IMR-90 (cell line): ENCODE results near the gene SLC41A1. TPM values are rescaled to one million over a fixed set of nuclear protein-coding genes. Genes with fewer than 3 reads are reported as not detected.

Source experiments
- ATAC-seq: fragments of 200-7000 bp; cut with Tn5 transposase; 2 replicates; pipeline ENCODE4 v1.9.1; 2020; ENCODE audit warnings: low read depth, mild to moderate bottlenecking, moderate library complexity
- BruUV-seq: library from RNA; stranded (reverse); fragments of 400-500 nt; replicated peaks from 2 replicates; lab custom pipeline; 2021; lab: Mats Ljungman, UMichigan
- CTCF ChIA-PET: fragments of 300-600 bp; formaldehyde crosslinking; extraction: SDS; loops from one replicate; lab custom pipeline; 2021; ENCODE audit warnings: antibody characterized with exemption; lab: Yijun Ruan, JAX
- POLR2A ChIA-PET: fragments of 300-600 bp; sonication (Branson Sonifier 250); formaldehyde crosslinking; loops from one replicate; lab custom pipeline; 2022; ENCODE audit warnings: antibody characterized with exemption; ENCODE audit not compliant: unreplicated experiment; lab: Charles Lee
- DNase-seq: peaks from one replicate; pipeline ENCODE4 v3.0.0; 2013
- H2AFZ ChIP-seq: replicated peaks from 2 replicates; pipeline ENCODE3; 2013; ENCODE audit warnings: low read length, mild to moderate bottlenecking; ENCODE audit not compliant: poor library complexity
- H2AK5ac ChIP-seq: 2 replicates; pipeline ENCODE4 v1.6.1; 2013; ENCODE audit warnings: low read depth, low read length, inconsistent platforms
- H2AK9ac ChIP-seq: replicated peaks from 2 replicates; pipeline ENCODE3; 2013; ENCODE audit warnings: mild to moderate bottlenecking, low read depth, low read length, moderate library complexity; ENCODE audit not compliant: poor library complexity
- H2BK120ac ChIP-seq: 2 replicates; pipeline ENCODE4 v1.6.1; 2013; ENCODE audit warnings: low read depth, low read length, inconsistent platforms
- H2BK15ac ChIP-seq: 3 replicates; pipeline ENCODE4 v1.6.1; 2013; ENCODE audit warnings: low read depth, low read length, inconsistent platforms
- H2BK20ac ChIP-seq: 2 replicates; pipeline ENCODE4 v1.6.1; 2013; ENCODE audit warnings: low read depth, mild to moderate bottlenecking, inconsistent platforms, low read length, moderate library complexity
- H2BK5ac ChIP-seq: 2 replicates; pipeline ENCODE4 v1.6.1; 2013; ENCODE audit warnings: mild to moderate bottlenecking, low read depth, low read length, inconsistent platforms; ENCODE audit not compliant: poor library complexity, severe bottlenecking
- H3K14ac ChIP-seq: replicated peaks from 2 replicates; pipeline ENCODE4 v1.6.1; 2013; ENCODE audit warnings: low read depth, low read length, inconsistent platforms
- H3K18ac ChIP-seq: 2 replicates; pipeline ENCODE4 v1.6.1; 2013; ENCODE audit warnings: low read depth, low read length, control low read depth
- H3K23ac ChIP-seq: 2 replicates; pipeline ENCODE4 v1.6.1; 2013; ENCODE audit warnings: low read depth, low read length, inconsistent platforms
- H3K27ac ChIP-seq: 2 replicates; pipeline ENCODE4 v1.5.1; 2013; ENCODE audit warnings: mild to moderate bottlenecking, control low read depth, low read length; ENCODE audit not compliant: insufficient read depth
- H3K27me3 ChIP-seq: 2 replicates; pipeline ENCODE4 v1.6.1; 2013; ENCODE audit warnings: low read length; ENCODE audit not compliant: control insufficient read depth, insufficient read depth
- H3K36me3 ChIP-seq: 2 replicates; pipeline ENCODE4 v1.6.1; 2013; ENCODE audit warnings: low read length, mixed read lengths; ENCODE audit not compliant: control insufficient read depth, insufficient read depth
- H3K4ac ChIP-seq: 2 replicates; pipeline ENCODE4 v1.6.1; 2013; ENCODE audit warnings: low read depth, low read length, inconsistent platforms
- H3K4me1 ChIP-seq: 2 replicates; pipeline ENCODE4 v1.6.1; 2013; ENCODE audit warnings: low read length, mixed read lengths; ENCODE audit not compliant: control insufficient read depth, insufficient read depth
- H3K4me2 ChIP-seq: 2 replicates; pipeline ENCODE4 v1.6.1; 2013; ENCODE audit warnings: low read depth, mild to moderate bottlenecking, control low read depth, low read length, moderate library complexity
- H3K4me3 ChIP-seq: 2 replicates; pipeline ENCODE4 v1.5.1; 2013; ENCODE audit warnings: low read depth, mild to moderate bottlenecking, control low read depth, low read length, moderate library complexity; ENCODE audit not compliant: insufficient read depth
- H3K56ac ChIP-seq: 2 replicates; pipeline ENCODE4 v1.6.1; 2013; ENCODE audit warnings: low read length, inconsistent platforms; ENCODE audit not compliant: insufficient read depth; ENCODE audit errors: extremely low read depth
- H3K79me1 ChIP-seq, 2 experiments: 2 replicates each; pipeline ENCODE4 v1.6.1; 2013; ENCODE audit warnings: low read length in 2 of 2, inconsistent platforms in 1 of 2, low read depth in 1 of 2
- H3K9ac ChIP-seq: 2 replicates; pipeline ENCODE4 v1.6.1; 2013; ENCODE audit warnings: low read depth, low read length, control low read depth
- H3K9me1 ChIP-seq: 2 replicates; pipeline ENCODE4 v1.6.1; 2013; ENCODE audit warnings: low read length, inconsistent platforms; ENCODE audit not compliant: insufficient read depth
- H3K9me3 ChIP-seq: 2 replicates; pipeline ENCODE4 v1.6.1; 2013; ENCODE audit warnings: low read length; ENCODE audit not compliant: control insufficient read depth, insufficient read depth
- H4K20me1 ChIP-seq: 2 replicates; pipeline ENCODE4 v1.6.1; 2013; ENCODE audit warnings: low read length, inconsistent platforms; ENCODE audit not compliant: insufficient read depth
- H4K5ac ChIP-seq: 2 replicates; pipeline ENCODE4 v1.6.1; 2013; ENCODE audit warnings: mild to moderate bottlenecking, low read depth, low read length, control low read depth
- H4K8ac ChIP-seq, 2 experiments: 2 replicates each; pipeline ENCODE4 v1.6.1; 2013; ENCODE audit warnings: low read depth in 2 of 2, low read length in 2 of 2, control low read depth in 1 of 2, inconsistent platforms in 1 of 2
- H4K91ac ChIP-seq: 2 replicates; pipeline ENCODE4 v1.6.1; 2013; ENCODE audit warnings: low read depth, low read length, inconsistent platforms; ENCODE audit not compliant: insufficient read depth
- BHLHE40 ChIP-seq: fragments of 150-350 bp; IDR thresholded peaks from 2 replicates; pipeline ENCODE4 v1.6.1; 2016; ENCODE audit warnings: mild to moderate bottlenecking, low read depth, low read length
- CEBPB ChIP-seq: IDR thresholded peaks from 2 replicates; pipeline ENCODE4 v1.6.1; 2012; ENCODE audit warnings: low read depth, low read length, improper control_type of control experiment
- CHD1 ChIP-seq: IDR thresholded peaks from 2 replicates; pipeline ENCODE4 v1.6.1; 2012; ENCODE audit warnings: low read depth, low read length, improper control_type of control experiment
- FOS ChIP-seq: fragments of 150-350 bp; IDR thresholded peaks from 2 replicates; pipeline ENCODE4 v1.6.1; 2016; ENCODE audit warnings: low read depth, low read length
- MAFK ChIP-seq: IDR thresholded peaks from 2 replicates; pipeline ENCODE4 v1.6.1; 2012; ENCODE audit warnings: low read depth, low read length, improper control_type of control experiment
- MAZ ChIP-seq: IDR thresholded peaks from 2 replicates; pipeline ENCODE4 v1.6.1; 2012; ENCODE audit warnings: low read depth, mild to moderate bottlenecking, low read length, improper control_type of control experiment, moderate library complexity, borderline replicate concordance
- MXI1 ChIP-seq: IDR thresholded peaks from 2 replicates; pipeline ENCODE4 v1.6.1; 2012; ENCODE audit warnings: low read depth, mild to moderate bottlenecking, low read length, moderate library complexity, borderline replicate concordance
- NFE2L2 ChIP-seq: fragments of 150-350 bp; IDR thresholded peaks from 2 replicates; pipeline ENCODE4 v1.6.1; 2016; ENCODE audit warnings: low read depth, mild to moderate bottlenecking, low read length
- POLR2A ChIP-seq: IDR thresholded peaks from 2 replicates; pipeline ENCODE4 v1.6.1; 2012; ENCODE audit warnings: mild to moderate bottlenecking, low read depth, low read length
- RAD21 ChIP-seq: IDR thresholded peaks from 2 replicates; pipeline ENCODE4 v1.6.1; 2012; ENCODE audit warnings: low read length, improper control_type of control experiment
- RCOR1 ChIP-seq: IDR thresholded peaks from 2 replicates; pipeline ENCODE4 v1.6.1; 2012; ENCODE audit warnings: mild to moderate bottlenecking, low read length, improper control_type of control experiment; ENCODE audit not compliant: insufficient replicate concordance
- RFX5 ChIP-seq: IDR thresholded peaks from 2 replicates; pipeline ENCODE4 v1.8.0; 2012; ENCODE audit warnings: low read depth, mild to moderate bottlenecking, low read length, moderate library complexity
- SMC3 ChIP-seq: fragments of 150-350 bp; IDR thresholded peaks from 2 replicates; pipeline ENCODE4 v1.6.1; 2016; ENCODE audit warnings: low read depth, mild to moderate bottlenecking, antibody characterized with exemption, low read length, moderate library complexity
- USF2 ChIP-seq: fragments of 150-350 bp; IDR thresholded peaks from 2 replicates; pipeline ENCODE4 v1.6.1; 2017; ENCODE audit warnings: mild to moderate bottlenecking, antibody characterized with exemption, low read length, low read depth
- WGBS, 2 experiments: methylation state at CpG; one replicate each; pipeline versions ENCODE4 v1.1.5 to v1.1.7; 2013; ENCODE audit warnings: missing lambda C conversion rate in 2 of 2; ENCODE audit not compliant: insufficient read length in 1 of 2; ENCODE audit errors: extremely low coverage in 2 of 2; 5-methylcytosine and 5-hydroxymethylcytosine counted together
- dilution Hi-C: fragments of 300-500 bp; cut with HindIII; formaldehyde crosslinking; loops from one replicate; pipeline ENCODE4 v1.14.3; 2018; ENCODE audit warnings: low sequenced_read_pairs; ENCODE audit not compliant: unreplicated experiment
- in situ Hi-C: fragments of 300-500 bp; cut with MboI; formaldehyde crosslinking; loops from 3 replicates; pipeline ENCODE4 v1.14.3; 2019; ENCODE audit warnings: low sequenced_read_pairs, inconsistent platforms, mixed read lengths
- intact Hi-C: fragments of 100-400 bp; cut with micrococcal nuclease; formaldehyde crosslinking; loops from 2 replicates; pipeline ENCODE4 v1.10.0; 2022
- polyA plus RNA-seq, 3 experiments: library from polyadenylated mRNA; depleted of rRNA; stranded (reverse); fragments of >200 nt; gene quantifications; 2 replicates each; pipeline ENCODE4 v1.2.3, GENCODE V29; 2012; ENCODE audit warnings: low replicate concordance in 1 of 3
- total RNA-seq: library from RNA; depleted of rRNA; stranded (reverse); fragments of >200 nt; gene quantifications from 2 replicates; pipeline ENCODE4 v1.2.3, GENCODE V29; 2012
- TF ChIP-seq, protein P1 (sequence below): fragments of 150-350 bp; IDR thresholded peaks from 2 replicates; pipeline ENCODE4 v1.6.1; 2016; ENCODE audit warnings: low read depth, mild to moderate bottlenecking, low read length, moderate library complexity, borderline replicate concordance
- TF ChIP-seq, protein P2 (sequence below): conservative IDR thresholded peaks from 2 replicates; pipeline ENCODE4 v1.5.1; 2012; ENCODE audit warnings: mild to moderate bottlenecking, low read depth, low read length, improper control_type of control experiment

SLC41A1 gene
- total and polyA plus RNA-seq, 2 of the 4 experiments (the other 2 are of a cell fraction): 6.3 to 26.3 TPM

- in situ Hi-C loops: no loop called here
- H3K14ac ChIP-seq: no peak overlapping the region
- no peak overlapping the region for H3K4me3 ChIP-seq
Observed at GRCh38 chr1:205842229-205842628, 29.2 kb upstream of the SLC41A1 start.

More at GRCh38 chr1:205842229-205842628, 29.2 kb upstream of the SLC41A1 start:
- no peak overlapping the region for H4K91ac ChIP-seq
- H3K79me1 ChIP-seq: no peaks in the 10 kb centered on the region
- DNase-seq (no peak), ATAC-seq (no peak)
- no peak overlapping the region for H4K8ac ChIP-seq
- dilution Hi-C loops (no loop called here), intact Hi-C loops (no loop called here)
- no peak overlapping the region for H3K4ac ChIP-seq
- H3K18ac ChIP-seq: no peak overlapping the region
- H3K9me1 ChIP-seq: peaks cover 2% of the 10 kb centered on the region; the same call in 1 of the 2 replicates
- H4K20me1 ChIP-seq: no peaks in the 10 kb centered on the region
- CTCF ChIA-PET: no interaction called here
- no peak overlapping the region for H2AK5ac ChIP-seq
- no peak overlapping the region for H4K5ac ChIP-seq
- H3K27me3 ChIP-seq: peaks cover 14% of the 10 kb centered on the region
- H2BK15ac ChIP-seq: no peak overlapping the region
- peaks cover 4% of the 10 kb centered on the region for H3K4me1 ChIP-seq
- no peak overlapping the region for H2AK9ac ChIP-seq
- H3K23ac ChIP-seq: no peak overlapping the region
- H2BK120ac ChIP-seq: no peak overlapping the region
- no peak overlapping the region for H3K56ac ChIP-seq
- H2BK5ac ChIP-seq: no peak overlapping the region
- H3K27ac ChIP-seq: no peak overlapping the region
- POLR2A ChIA-PET: no interaction called here
- WGBS, 2 experiments: no CpG with 5 or more reads among the region's 2 CpGs
- TF ChIP-seq MXI1 (no peak), NFE2L2 (no peak), POLR2A (no peak), CEBPB (no peak), BHLHE40 (no peak), RFX5 (no peak), MAFK (no peak), MAZ (no peak), FOS (no peak), RAD21 (no peak), RCOR1 (no peak), SMC3 (no peak), USF2 (no peak), CHD1 (no peak)
- TF ChIP-seq, protein P1, sequence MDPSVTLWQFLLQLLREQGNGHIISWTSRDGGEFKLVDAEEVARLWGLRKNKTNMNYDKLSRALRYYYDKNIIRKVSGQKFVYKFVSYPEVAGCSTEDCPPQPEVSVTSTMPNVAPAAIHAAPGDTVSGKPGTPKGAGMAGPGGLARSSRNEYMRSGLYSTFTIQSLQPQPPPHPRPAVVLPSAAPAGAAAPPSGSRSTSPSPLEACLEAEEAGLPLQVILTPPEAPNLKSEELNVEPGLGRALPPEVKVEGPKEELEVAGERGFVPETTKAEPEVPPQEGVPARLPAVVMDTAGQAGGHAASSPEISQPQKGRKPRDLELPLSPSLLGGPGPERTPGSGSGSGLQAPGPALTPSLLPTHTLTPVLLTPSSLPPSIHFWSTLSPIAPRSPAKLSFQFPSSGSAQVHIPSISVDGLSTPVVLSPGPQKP: no peak
- TF ChIP-seq, protein P2, sequence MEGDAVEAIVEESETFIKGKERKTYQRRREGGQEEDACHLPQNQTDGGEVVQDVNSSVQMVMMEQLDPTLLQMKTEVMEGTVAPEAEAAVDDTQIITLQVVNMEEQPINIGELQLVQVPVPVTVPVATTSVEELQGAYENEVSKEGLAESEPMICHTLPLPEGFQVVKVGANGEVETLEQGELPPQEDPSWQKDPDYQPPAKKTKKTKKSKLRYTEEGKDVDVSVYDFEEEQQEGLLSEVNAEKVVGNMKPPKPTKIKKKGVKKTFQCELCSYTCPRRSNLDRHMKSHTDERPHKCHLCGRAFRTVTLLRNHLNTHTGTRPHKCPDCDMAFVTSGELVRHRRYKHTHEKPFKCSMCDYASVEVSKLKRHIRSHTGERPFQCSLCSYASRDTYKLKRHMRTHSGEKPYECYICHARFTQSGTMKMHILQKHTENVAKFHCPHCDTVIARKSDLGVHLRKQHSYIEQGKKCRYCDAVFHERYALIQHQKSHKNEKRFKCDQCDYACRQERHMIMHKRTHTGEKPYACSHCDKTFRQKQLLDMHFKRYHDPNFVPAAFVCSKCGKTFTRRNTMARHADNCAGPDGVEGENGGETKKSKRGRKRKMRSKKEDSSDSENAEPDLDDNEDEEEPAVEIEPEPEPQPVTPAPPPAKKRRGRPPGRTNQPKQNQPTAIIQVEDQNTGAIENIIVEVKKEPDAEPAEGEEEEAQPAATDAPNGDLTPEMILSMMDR: no peak
- H3K4me2 ChIP-seq: no peak overlapping the region
- BruUV-seq: no TSS peak
- H2BK20ac ChIP-seq: no peak overlapping the region
- no peak overlapping the region for H2AFZ ChIP-seq
- H3K9ac ChIP-seq: no peak overlapping the region
- no peaks in the 10 kb centered on the region for H3K36me3 ChIP-seq
- H3K9me3 ChIP-seq: no peaks in the 10 kb centered on the region
